ENCODE data around the gene MCAT.
A peak's percentile ranks its signal among the peaks of the same experiment; 100 is the strongest.

Gene MCAT

GRCh38 chr22:43142880-43143562, at the start of gene MCAT:
Gene MCAT (minus strand): TSS chr22:43143398. CDS start chr22:43143348, 50 bp downstream.
- no peak for DNase-seq

- no peak for DNase-seq
These were observed 48.6 kb upstream of the MCAT start for GRCh38 chr22:43191831-43192230.

DNA sequence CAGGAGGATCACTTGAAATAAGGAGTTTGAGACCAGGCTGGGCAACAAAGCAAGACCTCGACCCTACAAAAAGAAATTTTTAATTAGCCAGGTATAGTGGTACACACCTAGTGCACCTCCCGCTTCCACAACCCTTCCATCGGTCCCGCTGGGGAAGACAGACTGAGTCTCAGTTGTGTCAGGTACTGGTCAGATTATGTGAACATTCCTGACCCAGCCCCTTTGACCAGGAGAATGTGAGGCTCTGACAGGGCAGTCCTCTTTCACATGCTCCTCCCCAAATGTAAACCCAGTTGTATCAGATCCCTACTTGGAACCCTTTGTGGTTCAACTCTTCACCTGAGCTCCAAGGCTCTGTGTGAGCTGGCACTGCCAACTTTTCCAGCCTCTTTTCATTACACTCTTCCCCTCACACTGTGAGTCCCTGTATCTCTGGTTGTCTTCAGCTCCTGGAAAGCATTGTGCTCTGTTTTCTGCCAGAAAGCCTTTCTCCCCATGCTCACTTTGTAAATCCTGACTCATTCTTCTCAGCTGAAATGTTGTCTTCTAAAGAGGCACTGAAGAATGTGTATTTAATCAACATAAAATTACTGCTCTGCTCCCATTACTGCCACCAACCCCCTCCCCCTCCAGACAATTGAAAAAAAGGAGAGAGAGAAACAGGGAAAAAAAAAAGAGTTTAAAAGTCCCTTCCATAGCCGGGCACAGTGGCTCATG, 45.8 kb upstream of the MCAT start:
- DNase-seq: no peak

- DNase-seq: peak; percentile 74
These were observed 44.2 kb upstream of the MCAT start for GRCh38 chr22:43187171-43188099.

DNA sequence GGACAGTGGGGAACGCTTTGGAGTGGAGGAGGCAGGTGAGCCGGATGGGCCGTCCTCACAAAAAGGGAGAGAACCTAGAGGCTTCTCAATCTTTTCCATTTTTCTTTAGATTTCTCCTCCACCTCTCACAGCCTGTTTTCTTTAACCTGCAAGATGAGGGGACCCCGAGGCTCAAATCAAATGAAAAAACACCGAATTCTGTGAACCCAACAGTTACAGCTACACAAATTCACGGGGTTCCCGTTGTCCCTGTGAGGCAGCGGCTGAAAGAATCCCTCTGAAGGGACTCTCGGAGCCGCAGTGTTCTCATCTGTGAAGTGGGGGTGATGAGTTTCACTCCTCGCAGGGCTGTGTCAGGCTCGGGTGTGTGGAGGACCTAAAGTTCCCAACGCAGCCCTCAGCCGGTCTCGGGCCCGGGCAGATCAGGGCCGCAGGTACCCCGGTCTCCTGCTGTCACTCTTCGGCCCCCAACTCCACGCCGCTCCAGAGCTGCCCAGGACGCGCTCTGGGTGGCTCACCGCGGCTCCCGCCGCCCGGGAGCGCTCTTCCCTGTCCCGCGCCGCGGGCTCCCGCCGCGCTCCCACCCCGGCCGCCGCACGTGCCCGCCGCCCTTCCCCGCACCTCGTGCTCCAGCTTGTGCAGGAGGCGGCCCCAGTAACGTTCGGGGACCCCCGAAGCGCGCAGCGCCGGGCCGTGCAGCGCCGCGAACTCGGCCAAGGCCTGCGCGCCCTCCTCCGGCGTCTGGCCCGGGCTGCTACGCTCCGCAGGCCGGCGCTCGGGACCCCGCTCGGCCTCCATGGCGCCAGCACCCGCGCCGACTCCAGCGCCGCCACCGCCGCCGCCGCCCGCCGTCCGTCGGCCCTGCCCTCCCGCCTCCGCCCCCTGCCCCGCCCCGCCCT, 43.3 kb upstream of the MCAT start, which contains the start of gene TTLL12:
TTLL12 (minus strand) TSS at position 863 of the 899 bp plus-strand sequence; CDS start at position 798, 65 bp downstream.
- no peak for DNase-seq

- no peak for DNase-seq
These were observed 42.7 kb upstream of the MCAT start for GRCh38 chr22:43185860-43186261.

- no peak for DNase-seq
These were observed 40.5 kb upstream of the MCAT start for GRCh38 chr22:43183496-43184277.

DNA sequence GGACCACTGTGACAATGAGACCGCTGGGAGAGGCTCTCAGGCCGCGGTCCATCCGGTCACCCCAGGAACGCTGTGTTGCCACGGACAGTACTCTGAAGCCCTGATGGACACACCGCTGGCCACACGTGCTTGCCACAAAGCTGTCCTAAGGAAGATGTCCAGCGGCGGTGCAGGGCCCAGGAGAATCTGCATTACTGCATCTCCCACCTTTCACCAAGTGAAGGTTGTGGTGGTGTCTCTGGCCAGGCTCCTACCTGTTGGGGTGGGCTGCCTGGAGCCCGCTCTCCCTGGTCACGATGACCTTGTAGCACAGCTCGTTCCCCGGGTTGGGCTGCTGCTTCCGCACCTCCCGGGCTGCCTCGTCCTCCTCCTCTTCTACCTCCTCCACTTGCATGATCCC, 39.5 kb upstream of the MCAT start:
- DNase-seq: no peak

DNA sequence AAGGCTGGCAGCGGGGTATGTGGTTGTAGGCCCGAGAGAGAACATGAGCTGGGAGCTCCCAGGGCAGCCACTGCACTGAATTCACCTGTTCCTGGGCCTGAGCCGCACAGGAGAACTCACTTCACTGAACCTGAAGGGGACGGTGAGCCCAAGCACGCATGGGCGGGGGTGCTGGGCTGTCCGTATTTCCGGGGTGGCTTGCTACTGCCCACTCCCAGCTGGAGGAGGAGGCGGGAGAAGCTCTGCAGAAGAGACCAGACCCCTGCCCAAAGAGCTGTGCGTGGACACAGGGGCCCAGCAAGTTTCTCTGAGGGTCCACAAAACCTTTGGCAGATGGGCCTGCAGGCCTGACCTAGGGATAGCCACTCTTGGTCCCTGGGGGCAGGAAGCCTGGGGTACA, 38.9 kb upstream of the MCAT start:
- no peak for DNase-seq

- DNase-seq: no peak
These were observed 38.3 kb upstream of the MCAT start for GRCh38 chr22:43181321-43182076.

GRCh38 chr22:43180670-43181069, 37.5 kb upstream of the MCAT start:
- DNase-seq: no peak

- DNase-seq: no peak
These were observed 36.7 kb upstream of the MCAT start for GRCh38 chr22:43179911-43180195.

GRCh38 chr22:43179146-43179910, 36.1 kb upstream of the MCAT start:
- no peak for DNase-seq

DNA sequence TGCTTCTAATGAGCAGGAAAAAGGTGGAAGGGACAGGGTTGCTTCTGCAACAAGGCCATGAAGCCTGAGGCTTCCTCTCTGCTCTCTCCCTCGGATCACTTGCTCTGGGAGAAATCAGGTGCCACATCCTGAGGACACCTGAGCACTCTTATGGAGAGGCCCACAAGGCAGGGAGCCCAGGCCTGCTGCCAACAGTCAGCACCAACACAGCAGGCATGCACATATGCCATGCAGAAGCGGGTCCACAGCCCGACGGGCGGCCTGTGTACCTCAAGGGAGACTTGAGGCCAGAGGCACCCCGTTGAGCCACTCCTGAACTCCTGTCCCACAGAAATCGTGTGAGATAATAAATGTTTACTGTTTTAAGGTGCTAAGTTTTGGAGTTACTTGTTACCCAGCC, 34.3 kb upstream of the MCAT start:
- DNase-seq: no peak

DNA sequence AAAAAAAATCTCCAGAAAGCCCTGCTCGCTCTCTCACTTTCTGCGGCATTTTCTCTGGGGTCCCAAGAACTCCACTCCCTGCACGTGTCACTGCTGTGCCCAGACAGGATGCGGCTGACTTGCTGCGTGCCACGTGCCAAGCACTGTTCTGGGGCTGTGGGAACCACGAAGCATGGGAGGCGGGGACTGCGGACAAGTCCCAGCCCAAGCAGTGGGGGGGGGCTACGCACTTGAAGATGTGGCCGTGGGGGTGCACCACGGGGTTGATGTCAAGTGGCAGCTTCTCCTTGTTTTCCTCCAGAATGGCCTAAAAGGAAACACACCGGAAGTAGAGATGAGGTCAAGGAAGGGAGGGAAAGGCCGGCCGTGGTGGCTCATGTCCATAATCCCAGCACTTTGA, 32.9 kb upstream of the MCAT start:
- no peak for DNase-seq

DNA sequence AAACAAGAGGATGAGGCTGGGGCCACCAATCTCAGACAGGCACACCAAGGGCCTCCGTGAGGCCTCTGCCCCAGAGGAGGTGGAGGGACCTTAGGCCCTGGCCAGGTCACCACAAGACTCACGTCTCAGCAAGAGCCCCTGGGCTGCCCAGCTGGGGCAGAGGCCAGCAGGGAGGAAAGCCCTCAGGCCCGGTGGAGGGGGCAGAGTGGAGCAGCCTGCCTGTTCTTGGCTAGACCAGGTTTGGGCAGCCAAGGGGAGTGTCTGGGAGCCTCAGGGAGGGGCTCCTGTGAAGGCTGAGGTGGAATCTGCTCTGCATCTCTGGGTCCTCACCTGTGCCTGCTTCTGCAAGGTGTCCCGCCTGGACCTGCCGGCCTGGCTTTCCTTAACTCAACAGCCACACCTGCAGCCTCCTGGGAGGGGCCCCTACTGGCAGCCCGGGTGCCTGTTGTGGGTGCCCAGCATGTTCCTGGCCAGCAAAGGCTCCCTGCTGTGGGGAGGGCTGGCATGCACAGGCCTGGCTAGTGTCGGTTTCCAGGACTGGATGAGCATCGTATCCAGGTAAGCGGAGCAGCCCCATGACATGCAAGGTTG, 31.8 kb upstream of the MCAT start:
- DNase-seq: no peak

DNA sequence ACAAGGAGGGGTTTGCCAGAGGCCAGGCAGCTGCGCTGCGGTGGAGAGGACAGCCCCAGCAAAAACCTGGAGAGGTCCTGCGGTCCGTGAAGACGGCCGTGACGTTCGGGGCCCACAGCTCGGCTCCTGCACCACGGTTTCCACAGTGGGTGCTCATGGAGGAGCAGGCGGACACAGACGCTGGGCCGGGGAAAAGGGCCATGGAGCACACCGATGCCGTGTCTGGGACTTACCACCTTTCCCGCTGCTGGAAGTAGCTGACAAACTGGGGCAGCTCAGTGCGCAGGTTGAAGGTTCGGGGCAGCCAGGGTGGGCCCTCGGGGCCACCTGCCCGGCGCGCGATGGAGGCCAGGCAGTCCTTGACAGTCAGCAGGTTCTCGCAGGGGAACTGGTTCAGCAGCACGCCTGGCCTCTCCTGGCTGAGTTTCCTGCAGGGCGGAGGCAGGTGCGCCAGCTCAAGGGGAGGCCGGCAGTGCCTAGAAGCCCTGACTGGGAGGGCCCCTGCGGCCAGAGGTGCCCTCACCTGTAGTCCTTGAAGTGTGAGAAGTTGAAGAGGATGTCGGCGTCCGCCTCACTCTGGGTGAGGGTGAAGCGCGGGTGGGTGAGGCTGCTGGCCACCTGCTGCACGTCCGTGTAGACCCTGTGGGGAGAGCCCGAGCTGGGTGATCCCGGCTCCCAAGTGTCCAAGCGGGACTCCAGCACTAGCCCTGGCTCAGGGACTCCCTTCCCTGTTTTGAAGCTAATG, 30.9 kb upstream of the MCAT start:
- DNase-seq: no peak

DNA sequence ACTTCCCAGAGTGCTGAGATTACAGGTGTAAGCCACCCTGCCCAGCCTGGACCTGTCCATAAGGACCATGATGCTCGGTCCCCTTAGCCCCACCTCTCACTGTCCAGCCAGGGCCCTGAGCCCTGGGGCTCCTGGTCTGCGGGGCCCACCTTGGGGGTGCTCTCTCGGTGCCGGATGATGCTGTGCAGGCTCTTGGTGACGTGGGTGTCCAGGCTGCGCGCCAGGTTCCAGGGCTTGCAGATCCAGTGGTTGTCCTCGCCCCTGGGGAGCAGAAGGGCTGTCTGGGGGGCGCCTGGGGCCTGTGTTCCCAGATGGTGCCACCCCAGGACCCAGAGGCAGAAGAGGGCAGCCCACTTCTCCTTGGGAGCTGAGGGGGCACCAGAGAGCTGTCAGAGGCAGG, 30.4 kb upstream of the MCAT start:
- DNase-seq: no peak

DNA sequence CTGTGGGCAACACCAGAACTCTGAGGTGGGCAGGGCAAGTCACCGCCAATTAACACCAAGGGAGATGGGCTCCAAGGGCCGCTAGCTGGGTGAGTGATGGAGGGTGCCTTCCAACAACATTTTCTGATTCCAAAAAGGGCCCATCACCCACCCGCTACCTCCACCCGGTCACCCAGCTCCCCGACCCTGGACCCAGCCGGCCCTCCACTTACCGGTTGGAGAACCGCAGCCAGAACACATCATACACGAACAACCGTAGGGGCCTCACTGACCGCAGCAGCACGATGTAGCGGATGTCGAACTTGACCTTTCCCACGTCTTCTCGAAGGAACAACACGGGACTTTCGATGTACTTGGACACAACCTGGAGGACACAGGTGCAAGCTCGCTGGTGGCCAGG, 29.0 kb upstream of the MCAT start:
- DNase-seq: no peak
